ENCODE data around the gene OR2F1.
"Not testable (repeated sequence)": the region's sequence is repeated elsewhere in the genome, so short reads cannot be mapped to it uniquely, and the experiment has no call there.

Gene OR2F1

DNA sequence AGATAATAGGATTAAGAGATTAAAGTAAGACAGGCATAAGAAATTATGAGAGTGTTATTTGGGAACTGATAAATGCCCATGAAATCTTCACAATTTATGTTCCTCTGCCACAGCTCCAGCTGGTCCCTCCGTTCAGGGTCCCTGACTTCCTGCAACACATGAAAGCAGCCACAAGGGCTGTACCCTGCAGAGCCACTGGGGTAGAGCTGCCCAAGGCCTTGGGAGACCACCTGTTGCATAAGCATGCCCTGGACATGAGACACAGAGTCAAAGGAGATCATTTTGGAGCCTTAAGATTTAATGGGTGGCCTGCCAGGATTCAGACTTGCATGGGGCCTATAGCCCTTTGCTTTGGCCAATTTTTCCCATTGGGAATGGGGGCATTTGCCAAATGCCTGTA, 56.2 kb downstream of the OR2F1 start:
- DNase-seq: not testable (repeated sequence)

GRCh38 chr7:144011458-144012230, 57.0 kb downstream of the OR2F1 start:
- no peak for DNase-seq
